Adrenal gland (tissue), 12 donors: Measurements from ENCODE around the gene ARHGEF16. TPM values are rescaled to one million over a fixed set of nuclear protein-coding genes. Genes with fewer than 3 reads are reported as not detected.

ENCODE experiments used
- DNase-seq, 7 donors: peaks; one replicate each; pipeline ENCODE4 v3.0.0-alpha.2; 2019 to 2020
- H3K27ac ChIP-seq, 5 donors: fragments of 200-600 bp; sonication (generic) in 4 of 5; 1 replicate in 3 of 5; 2 replicates in 2 of 5; pipeline versions ENCODE4 v1.5.1 to v1.8.0; 2016 to 2020; ENCODE audit warnings: mild to moderate bottlenecking in 1 of 5
- H3K27me3 ChIP-seq: fragments of 200-600 bp; 2 replicates; pipeline ENCODE4 v1.8.0; 2021
- H3K36me3 ChIP-seq, 2 donors: fragments of 200-600 bp; replicated peaks in 1 of 2; 1 replicate in 1 of 2; 2 replicates in 1 of 2; pipeline versions ENCODE4 v1.5.1 to v1.8.0; 2018 to 2022
- H3K4me1 ChIP-seq, 2 donors: fragments of 200-600 bp; replicated peaks in 1 of 2; 1 replicate in 1 of 2; 2 replicates in 1 of 2; pipeline versions ENCODE4 v1.5.1 to v1.8.0; 2018 to 2021
- H3K4me3 ChIP-seq, 4 donors: fragments of 200-600 bp; sonication (generic) in 3 of 4; one replicate each; pipeline ENCODE4 v1.5.1; 2016 to 2018
- H3K9me3 ChIP-seq, 3 donors: fragments of 200-600 bp; sonication (generic) in 1 of 3; replicated peaks in 1 of 3; 1 replicate in 2 of 3; 2 replicates in 1 of 3; pipeline versions ENCODE4 v1.5.1 to v1.8.0; 2016 to 2021
- POLR2A ChIP-seq, 2 donors: fragments of 450-650 bp; IDR thresholded peaks; one replicate each; pipeline ENCODE4 v1.6.1; 2017; ENCODE audit warnings: antibody characterized with exemption in 2 of 2, mild to moderate bottlenecking in 2 of 2, moderate library complexity in 1 of 2
- WGBS, 4 donors: extraction: QIAGEN DNeasy Blood & Tissue Kit in 2 of 4; methylation state at CpG; one replicate each; pipeline versions ENCODE4 v1.1.5 to v1.1.7; 2013 to 2017; 5-methylcytosine and 5-hydroxymethylcytosine counted together
- intact Hi-C, 2 donors: fragments of 100-400 bp; cut with DNase I; formaldehyde crosslinking; loops; one replicate each; pipeline versions ENCODE4 v1.14.1 to v1.15.0; 2022 to 2023
- polyA plus RNA-seq, 3 donors: library from polyadenylated mRNA; stranded (reverse); fragments of 200-250 nt in 2 of 3; fragments of 350-450 nt in 1 of 3; fragmentation: Illumina TruSeq in 1 of 3; extraction: RNeasy Lipid Tissue Mini Kit (QIAGEN cat#74804) in 1 of 3; gene quantifications; one replicate each; pipeline ENCODE4 v1.2.3, GENCODE V29; 2013 to 2014
- total RNA-seq, 9 donors: library from RNA; depleted of rRNA in 4 of 9; stranded (reverse); fragments of >200 nt in 4 of 9; fragments of 120-200 nt in 1 of 9; fragmentation: NEBNext Ultra II Directional in 1 of 9; extraction: Animal tissue kit (Norgen Biotek cat#: 25700) in 1 of 9; gene quantifications; one replicate each; pipeline versions ENCODE4 v1.1.0 to v1.2.4, GENCODE V29; 2013 to 2023
- TF ChIP-seq, protein P1 (sequence below), 6 experiments: fragments of 450-650 bp in 4 of 6; fragments of 200-600 bp in 2 of 6; sonication (generic) in 1 of 6; IDR thresholded peaks; 1 replicate in 5 of 6; 2 replicates in 1 of 6; pipeline versions ENCODE4 v1.5.1 to v1.8.0; 2016 to 2021; ENCODE audit warnings: antibody characterized with exemption in 6 of 6, mild to moderate bottlenecking in 2 of 6, moderate library complexity in 1 of 6
- donor health status: healthy with polysubstance abuse.
- donor health status: Bipolar disorder and iron deficiency.
- donor health status: DM: yes; HTN: yes; CAD: no.
- donor health status: DM: no; HTN: no; CAD: no.
- donor health status: DM: no; HTN: no; CAD: no.
- donor health status: DM: yes; HTN: yes; CAD: no.

The ARHGEF16 gene
- total and polyA plus RNA-seq, 12 donors, result 0.11 to 3.1 (median 0.83) TPM

DNA sequence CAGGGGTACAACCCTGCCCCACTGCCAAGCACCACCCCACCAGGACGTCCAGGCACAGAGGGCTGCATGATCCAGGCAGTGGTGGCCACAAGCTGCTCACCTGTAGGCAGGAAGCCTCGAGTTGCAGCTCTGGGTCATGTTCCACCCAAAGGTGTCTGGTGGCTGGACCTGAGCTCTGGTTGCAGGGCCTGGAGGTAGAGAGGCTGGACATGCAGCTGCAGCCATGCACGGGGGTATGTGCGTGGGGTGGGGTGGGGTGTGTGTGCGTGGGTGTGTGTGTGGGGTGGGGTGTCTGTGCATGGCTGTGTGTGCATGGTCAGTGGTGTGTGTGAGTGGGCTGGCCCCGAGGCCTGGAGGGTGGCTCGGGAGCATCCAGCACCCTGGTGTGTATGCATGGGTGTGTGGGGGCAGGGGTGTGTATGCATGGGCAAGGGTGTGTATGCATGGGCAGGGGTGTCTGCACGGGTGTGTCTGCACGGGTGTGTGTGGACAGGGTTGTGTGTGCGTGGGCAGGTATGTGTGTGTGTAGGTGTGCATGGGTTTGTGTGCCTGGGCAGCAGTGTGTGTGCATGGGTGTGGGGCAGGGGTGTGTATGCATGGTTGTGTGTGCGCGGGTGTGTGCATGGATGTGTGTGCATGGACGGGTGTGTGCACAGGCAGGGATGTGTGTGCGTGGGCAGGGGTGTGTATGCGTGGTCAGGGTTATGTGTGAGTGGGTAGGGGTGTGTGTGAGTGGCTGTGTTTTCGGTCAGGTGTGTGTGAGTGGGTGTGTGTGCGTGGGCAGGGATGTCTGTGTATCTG lies 15.6 kb downstream of the ARHGEF16 start:
- H3K36me3 ChIP-seq, result no peaks in the 10 kb centered on the region
- peak in 1 of 7 donors; percentile 9 for DNase-seq
- TF ChIP-seq POLR2A (IDR thresholded peaks at IDR 0.05), result no peak
- TF ChIP-seq, protein P1, sequence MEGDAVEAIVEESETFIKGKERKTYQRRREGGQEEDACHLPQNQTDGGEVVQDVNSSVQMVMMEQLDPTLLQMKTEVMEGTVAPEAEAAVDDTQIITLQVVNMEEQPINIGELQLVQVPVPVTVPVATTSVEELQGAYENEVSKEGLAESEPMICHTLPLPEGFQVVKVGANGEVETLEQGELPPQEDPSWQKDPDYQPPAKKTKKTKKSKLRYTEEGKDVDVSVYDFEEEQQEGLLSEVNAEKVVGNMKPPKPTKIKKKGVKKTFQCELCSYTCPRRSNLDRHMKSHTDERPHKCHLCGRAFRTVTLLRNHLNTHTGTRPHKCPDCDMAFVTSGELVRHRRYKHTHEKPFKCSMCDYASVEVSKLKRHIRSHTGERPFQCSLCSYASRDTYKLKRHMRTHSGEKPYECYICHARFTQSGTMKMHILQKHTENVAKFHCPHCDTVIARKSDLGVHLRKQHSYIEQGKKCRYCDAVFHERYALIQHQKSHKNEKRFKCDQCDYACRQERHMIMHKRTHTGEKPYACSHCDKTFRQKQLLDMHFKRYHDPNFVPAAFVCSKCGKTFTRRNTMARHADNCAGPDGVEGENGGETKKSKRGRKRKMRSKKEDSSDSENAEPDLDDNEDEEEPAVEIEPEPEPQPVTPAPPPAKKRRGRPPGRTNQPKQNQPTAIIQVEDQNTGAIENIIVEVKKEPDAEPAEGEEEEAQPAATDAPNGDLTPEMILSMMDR (IDR thresholded peaks at IDR 0.05), result no peak
- no peak overlapping the region for H3K27ac ChIP-seq
- no peaks in the 10 kb centered on the region for H3K27me3 ChIP-seq
- intact Hi-C loops, result no loop called here
- no peak overlapping the region for H3K4me3 ChIP-seq
- 84 to 93% (median 87%) methylated on average over 10 to 17 of the region's 17 CpGs for WGBS, 4 donors
- H3K4me1 ChIP-seq, result no peaks in the 10 kb centered on the region
- no peaks in the 10 kb centered on the region for H3K9me3 ChIP-seq

DNA sequence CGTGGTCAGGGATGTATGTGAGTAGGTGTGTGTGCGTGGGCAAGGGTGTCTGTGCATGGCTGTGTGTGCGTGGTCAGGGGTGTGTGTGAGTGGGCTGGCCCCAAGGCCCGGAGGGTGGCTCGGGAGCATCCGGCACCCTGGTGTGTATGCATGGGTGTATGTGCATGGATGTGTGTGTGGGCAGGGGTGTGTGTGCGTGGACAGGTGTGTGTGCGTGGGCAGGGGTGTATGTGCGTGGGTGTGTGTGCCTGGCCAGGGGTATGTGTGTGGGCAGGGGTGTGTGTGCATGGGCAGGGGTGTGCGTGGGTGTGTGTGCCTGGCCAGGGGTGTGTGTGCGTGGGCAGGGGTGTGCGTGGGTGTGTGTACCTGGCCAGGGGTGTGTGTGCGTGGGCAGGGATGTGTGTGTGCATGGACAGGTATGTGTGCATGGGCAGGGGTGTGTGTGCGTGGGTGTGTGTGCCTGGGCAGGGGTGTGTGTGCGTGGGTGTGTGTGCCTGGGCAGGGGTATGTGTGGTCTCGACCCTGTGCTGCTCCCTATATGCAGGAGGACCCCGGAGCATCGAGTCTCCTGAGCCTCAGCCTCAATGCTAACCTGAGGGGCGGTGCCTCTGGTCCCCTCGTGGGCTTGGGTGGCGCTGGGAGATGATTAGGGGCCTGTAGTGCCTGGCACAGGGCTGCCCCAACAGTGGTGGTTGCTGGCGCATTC lies 16.3 kb downstream of the ARHGEF16 start:
- intact Hi-C loops, result no loop called here
- no peaks in the 10 kb centered on the region for H3K4me1 ChIP-seq
- 84 to 87% (median 85%) methylated on average over 7 to 22 of the region's 22 CpGs for WGBS, 4 donors
- no peak overlapping the region for H3K27ac ChIP-seq
- no peaks in the 10 kb centered on the region for H3K9me3 ChIP-seq
- DNase-seq, result no peak
- no peaks in the 10 kb centered on the region for H3K36me3 ChIP-seq
- no peaks in the 10 kb centered on the region for H3K27me3 ChIP-seq
- no peak overlapping the region for H3K4me3 ChIP-seq
- TF ChIP-seq POLR2A (IDR thresholded peaks at IDR 0.05), result no peak
- TF ChIP-seq, protein P1 (IDR thresholded peaks at IDR 0.05), result no peak

DNA sequence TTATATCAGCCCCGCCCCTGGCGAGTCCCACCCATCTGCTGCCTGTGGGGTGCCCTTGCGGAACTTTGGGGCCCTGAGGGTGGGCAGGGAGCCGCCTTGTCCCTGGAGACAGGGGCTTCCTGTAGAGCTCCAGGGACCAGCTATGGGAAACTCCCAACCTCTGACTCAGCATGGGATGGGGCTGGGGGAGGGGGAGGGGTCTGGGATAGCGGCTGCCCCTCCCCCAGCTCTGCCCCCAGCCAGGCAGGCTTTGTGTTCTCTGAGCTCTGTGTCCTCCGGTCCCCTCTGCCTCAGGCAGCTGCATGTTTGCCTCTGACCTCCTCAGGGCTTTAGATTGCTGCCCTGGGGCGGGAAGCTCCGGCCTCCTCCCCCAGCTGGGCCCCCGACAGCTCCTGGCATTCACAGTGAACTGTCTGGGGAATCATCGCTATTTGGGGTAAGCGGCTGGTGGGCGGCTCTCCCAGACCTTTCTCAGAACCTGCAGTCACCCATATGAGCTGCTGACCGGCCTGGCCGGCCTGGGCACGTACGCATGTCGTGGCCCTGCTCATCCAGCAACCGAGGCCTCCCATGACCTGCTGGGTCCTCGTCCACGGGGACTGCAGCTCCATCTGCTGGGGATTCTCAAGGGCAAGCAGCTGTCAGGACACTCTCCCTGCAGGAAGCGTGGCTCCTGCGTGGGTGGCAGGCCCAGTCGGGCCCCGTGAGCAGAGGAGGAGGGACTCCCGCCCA lies 17.1 kb downstream of the ARHGEF16 start:
- no peaks in the 10 kb centered on the region for H3K4me1 ChIP-seq
- no peak overlapping the region for H3K27ac ChIP-seq
- intact Hi-C loops, result no loop called here
- H3K4me3 ChIP-seq, result no peak overlapping the region
- no peaks in the 10 kb centered on the region for H3K27me3 ChIP-seq
- TF ChIP-seq, protein P1 (IDR thresholded peaks at IDR 0.05), result peak in 3 of 6 experiments; percentile 9 to 26 (median 26)
- TF ChIP-seq POLR2A (IDR thresholded peaks at IDR 0.05), result no peak
- H3K36me3 ChIP-seq, result no peaks in the 10 kb centered on the region
- DNase-seq, result peak in 2 of 7 donors; percentile 34 to 36
- 37 to 47% (median 39%) methylated on average over 12 to 25 of the region's 25 CpGs for WGBS, 4 donors
- H3K9me3 ChIP-seq, result no peaks in the 10 kb centered on the region
